ENCODE data around the gene TDRD9.

The TDRD9 gene

DNA sequence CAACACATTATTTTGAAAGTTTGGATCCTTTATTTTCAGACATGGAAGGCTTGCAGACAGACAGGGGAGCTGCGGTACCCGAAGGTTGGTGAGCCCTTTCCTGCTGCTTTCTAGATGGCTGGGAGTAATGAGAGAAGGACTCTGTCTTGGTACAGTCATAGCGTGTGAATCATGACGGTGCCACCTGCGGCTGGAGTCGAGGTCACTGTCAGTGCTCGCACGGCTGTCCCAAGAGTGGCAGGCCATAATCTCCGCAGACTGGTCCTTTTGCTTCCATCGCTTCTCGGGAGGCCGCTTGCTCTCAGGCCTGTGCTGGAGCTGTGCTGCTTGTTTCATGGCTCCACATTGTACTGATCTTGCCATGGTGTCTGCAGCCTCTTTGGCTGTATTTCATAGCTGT lies 78.9 kb downstream of the TDRD9 start:
- Histone ChIP-seq H3K4me3 (ENCODE audit: low read depth in 1 of 2, low read length in 1 of 2) (no peak overlapping the region), H3K4me1 (ENCODE audit: control insufficient read depth in 1 of 2, insufficient read depth in 1 of 2, low read depth in 1 of 2, low read length in 1 of 2) (no peaks in the 10 kb centered on the region), H3K27me3 (no peaks in the 10 kb centered on the region), H3K27ac (no peak overlapping the region), H3K9me3 (no peaks in the 10 kb centered on the region), H3K36me3 (no peaks in the 10 kb centered on the region)
- TF ChIP-seq, protein P1, sequence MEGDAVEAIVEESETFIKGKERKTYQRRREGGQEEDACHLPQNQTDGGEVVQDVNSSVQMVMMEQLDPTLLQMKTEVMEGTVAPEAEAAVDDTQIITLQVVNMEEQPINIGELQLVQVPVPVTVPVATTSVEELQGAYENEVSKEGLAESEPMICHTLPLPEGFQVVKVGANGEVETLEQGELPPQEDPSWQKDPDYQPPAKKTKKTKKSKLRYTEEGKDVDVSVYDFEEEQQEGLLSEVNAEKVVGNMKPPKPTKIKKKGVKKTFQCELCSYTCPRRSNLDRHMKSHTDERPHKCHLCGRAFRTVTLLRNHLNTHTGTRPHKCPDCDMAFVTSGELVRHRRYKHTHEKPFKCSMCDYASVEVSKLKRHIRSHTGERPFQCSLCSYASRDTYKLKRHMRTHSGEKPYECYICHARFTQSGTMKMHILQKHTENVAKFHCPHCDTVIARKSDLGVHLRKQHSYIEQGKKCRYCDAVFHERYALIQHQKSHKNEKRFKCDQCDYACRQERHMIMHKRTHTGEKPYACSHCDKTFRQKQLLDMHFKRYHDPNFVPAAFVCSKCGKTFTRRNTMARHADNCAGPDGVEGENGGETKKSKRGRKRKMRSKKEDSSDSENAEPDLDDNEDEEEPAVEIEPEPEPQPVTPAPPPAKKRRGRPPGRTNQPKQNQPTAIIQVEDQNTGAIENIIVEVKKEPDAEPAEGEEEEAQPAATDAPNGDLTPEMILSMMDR (IDR thresholded peaks at IDR 0.05): no peak

DNA sequence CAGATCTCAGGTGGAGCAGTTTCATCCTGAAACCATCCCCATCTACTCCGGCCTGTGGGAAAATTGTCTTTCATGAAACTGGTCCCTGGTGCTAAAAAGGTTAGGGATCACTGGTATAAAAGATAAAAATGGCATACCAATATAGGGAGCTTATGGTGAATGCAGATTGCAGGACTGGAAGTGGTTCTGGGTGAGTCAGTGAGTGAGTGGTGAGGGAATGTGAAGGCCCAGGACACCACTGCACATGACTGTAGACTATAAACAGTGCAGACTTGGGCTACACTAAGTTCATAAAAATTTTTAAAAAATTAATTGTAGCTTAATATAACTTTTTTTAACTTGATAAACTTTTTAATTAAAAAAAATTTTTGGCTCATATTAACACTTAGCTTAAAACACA lies 81.0 kb downstream of the TDRD9 start:
- Histone ChIP-seq H3K27ac (no peak overlapping the region), H3K4me3 (ENCODE audit: low read depth in 1 of 2, low read length in 1 of 2) (no peak overlapping the region), H3K4me1 (ENCODE audit: control insufficient read depth in 1 of 2, insufficient read depth in 1 of 2, low read depth in 1 of 2, low read length in 1 of 2) (no peaks in the 10 kb centered on the region), H3K27me3 (no peaks in the 10 kb centered on the region), H3K36me3 (no peaks in the 10 kb centered on the region), H3K9me3 (no peaks in the 10 kb centered on the region)
- TF ChIP-seq, protein P1 (IDR thresholded peaks at IDR 0.05): no peak

DNA sequence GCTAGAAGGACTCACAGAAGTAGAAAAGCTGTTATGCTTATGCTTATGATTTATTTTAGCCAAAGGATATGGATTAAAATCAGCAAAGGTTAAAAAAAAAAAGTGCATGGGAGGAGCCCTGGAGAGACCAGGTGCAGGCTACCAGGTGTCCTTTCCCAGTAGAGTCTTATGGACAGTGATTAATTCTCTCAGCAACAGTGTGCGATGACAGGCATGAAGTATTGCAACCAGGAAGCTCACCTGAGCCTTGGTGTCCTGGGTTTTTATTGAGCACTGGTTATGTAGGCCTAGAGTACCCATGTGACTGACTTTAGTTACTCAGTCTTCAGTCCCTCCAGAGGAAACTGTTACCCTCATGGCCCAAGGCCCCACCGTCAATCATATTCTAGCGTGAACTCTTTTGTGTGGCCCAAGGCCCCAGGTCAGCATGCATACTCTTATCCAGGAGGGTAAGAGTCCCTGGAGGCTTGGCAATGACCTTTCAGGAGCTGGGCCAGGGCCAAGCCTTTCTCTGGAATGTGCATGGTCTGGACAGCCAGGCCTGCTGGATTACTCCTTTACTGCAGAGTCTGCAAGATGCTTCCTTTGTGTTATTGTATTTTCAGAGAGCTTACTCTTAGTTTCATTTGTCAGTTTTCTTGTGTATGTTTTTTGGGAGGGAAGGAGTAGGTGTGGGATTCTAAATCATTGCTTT lies 83.7 kb downstream of the TDRD9 start:
- no peak overlapping the region for H3K27ac ChIP-seq
- TF ChIP-seq, protein P1 (IDR thresholded peaks at IDR 0.05): no peak
- peaks cover 10% of the 10 kb centered on the region for H3K27me3 ChIP-seq
- no peaks in the 10 kb centered on the region for H3K36me3 ChIP-seq
- no peaks in the 10 kb centered on the region for H3K9me3 ChIP-seq
- H3K4me3 ChIP-seq (ENCODE audit: low read depth in 1 of 2, low read length in 1 of 2): no peak overlapping the region
- no peaks in the 10 kb centered on the region for H3K4me1 ChIP-seq (ENCODE audit: control insufficient read depth in 1 of 2, insufficient read depth in 1 of 2, low read depth in 1 of 2, low read length in 1 of 2)

DNA sequence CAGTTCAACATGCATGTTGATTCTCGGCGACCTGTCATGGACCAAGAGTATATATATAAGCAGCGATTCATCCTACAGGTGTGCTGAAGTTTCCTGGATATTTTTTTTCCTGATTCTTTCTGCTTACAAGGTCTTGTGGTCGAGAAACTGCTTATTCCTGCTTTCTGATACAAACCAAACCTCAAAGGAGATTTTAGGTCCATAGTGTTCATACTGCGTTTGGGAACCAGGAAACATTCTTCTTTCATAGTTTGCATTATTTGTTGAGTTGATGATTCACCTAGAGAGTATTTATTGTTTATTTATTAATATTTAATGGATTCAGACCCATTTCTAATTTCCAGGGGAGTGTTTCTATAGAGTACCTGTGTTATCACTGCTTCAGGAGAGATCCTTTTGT lies 86.5 kb downstream of the TDRD9 start:
- Histone ChIP-seq H3K4me3 (ENCODE audit: low read depth in 1 of 2, low read length in 1 of 2) (no peak overlapping the region), H3K9me3 (no peaks in the 10 kb centered on the region), H3K36me3 (no peaks in the 10 kb centered on the region), H3K27me3 (peaks cover 21% of the 10 kb centered on the region), H3K27ac (no peak overlapping the region), H3K4me1 (ENCODE audit: control insufficient read depth in 1 of 2, insufficient read depth in 1 of 2, low read depth in 1 of 2, low read length in 1 of 2) (no peaks in the 10 kb centered on the region)
- TF ChIP-seq, protein P1 (IDR thresholded peaks at IDR 0.05): no peak

DNA sequence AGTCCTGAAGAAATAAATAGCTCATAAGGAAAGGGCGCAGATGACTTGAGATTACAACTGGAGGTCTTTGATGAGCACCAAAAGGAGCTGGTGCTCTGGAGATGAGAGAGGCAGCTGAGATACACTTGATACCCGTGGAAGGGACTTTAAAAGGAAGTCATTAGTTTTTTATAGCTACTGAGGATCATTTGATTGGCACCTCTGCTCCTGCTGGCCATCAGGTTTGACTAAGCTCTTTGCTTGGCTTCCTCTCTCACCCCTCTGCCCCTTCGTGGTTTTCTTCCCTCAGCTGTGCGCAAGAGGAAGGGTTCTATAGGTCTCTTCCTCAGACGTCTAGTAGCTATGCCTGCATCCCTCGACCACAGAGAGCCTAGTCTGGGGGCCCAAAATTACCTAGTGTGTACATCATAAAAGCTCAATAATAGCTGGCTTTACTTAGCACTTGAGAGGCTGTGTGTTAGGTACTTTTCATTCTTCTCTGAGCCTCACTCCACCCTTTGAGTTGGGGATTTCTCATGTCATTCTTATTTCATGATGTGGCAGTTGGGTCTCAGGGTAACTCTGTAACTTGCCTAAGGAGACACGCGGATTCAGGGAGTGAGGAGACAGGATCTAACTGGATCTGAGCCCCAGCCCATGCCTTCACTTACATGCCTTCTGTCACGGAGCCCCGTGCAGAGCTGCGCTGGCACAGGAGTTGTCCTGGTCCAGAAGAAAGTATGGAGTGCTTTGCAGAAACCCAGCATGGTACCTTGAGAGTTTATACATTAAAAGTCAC lies 88.8 kb downstream of the TDRD9 start:
- Histone ChIP-seq H3K4me3 (ENCODE audit: low read depth in 1 of 2, low read length in 1 of 2) (no peak overlapping the region), H3K27ac (no peak overlapping the region), H3K4me1 (ENCODE audit: control insufficient read depth in 1 of 2, insufficient read depth in 1 of 2, low read depth in 1 of 2, low read length in 1 of 2) (no peaks in the 10 kb centered on the region), H3K36me3 (no peaks in the 10 kb centered on the region), H3K27me3 (peaks cover 21% of the 10 kb centered on the region), H3K9me3 (no peaks in the 10 kb centered on the region)
- TF ChIP-seq, protein P1 (IDR thresholded peaks at IDR 0.05): no peak

Measured in neutrophil (primary cell).